K562 (cell line): ENCODE data around the gene ZC3H18. TPM values are rescaled to one million over a fixed set of nuclear protein-coding genes. Genes with fewer than 3 reads are reported as not detected.

ENCODE experiments used
- ATAC-seq: fragments of 200-7000 bp; cut with Tn5 transposase; 3 replicates; pipeline ENCODE4 v1.9.1; 2020; ENCODE audit warnings: moderate library complexity
- BruUV-seq: library from RNA; stranded (reverse); fragments of 400-500 nt; replicated peaks from 2 replicates; lab custom pipeline; 2021; lab: Mats Ljungman, UMichigan
- CTCF ChIA-PET: fragments of 300-600 bp; formaldehyde crosslinking; extraction: SDS; loops from one replicate; lab custom pipeline; 2021; ENCODE audit warnings: low intra/inter-chr PET ratio; lab: Yijun Ruan, JAX
- POLR2A ChIA-PET: fragments of 300-600, 350-650 bp; sonication (Branson Sonifier 250); formaldehyde crosslinking; extraction: SDS; loops from one replicate; lab custom pipeline; 2021; ENCODE audit warnings: antibody characterized with exemption, inconsistent platforms; lab: Yijun Ruan, JAX
- DNase-seq, 4 experiments: peaks; one replicate each; pipeline versions ENCODE4 v3.0.0 to v3.0.0-alpha.2; 2011 to 2018; ENCODE audit warnings: low spot score in 3 of 4, mixed read lengths in 3 of 4; ENCODE audit errors: extremely low read depth in 1 of 4
- FAIRE-seq: peaks from 2 replicates; lab custom pipeline; 2011; peaks lifted over from hg19 to GRCh38; lab: Jason Lieb, UNC
- H2AFZ ChIP-seq: 2 replicates; pipeline ENCODE4 v1.6.0; 2011; ENCODE audit warnings: low read depth, low read length, control low read depth, inconsistent platforms
- H3K27ac ChIP-seq: fragments of 200-600 bp; 3 replicates; pipeline ENCODE4 v1.8.0; 2011; ENCODE audit warnings: low read depth, mild to moderate bottlenecking, control low read depth, inconsistent platforms, low read length, moderate library complexity, mixed read lengths; ENCODE audit errors: extremely low read depth
- H3K27me3 ChIP-seq, 2 experiments: fragments of 300-600 bp in 1 of 2; 2 replicates in 1 of 2; 3 replicates in 1 of 2; pipeline versions ENCODE4 v1.6.0 to v1.8.0; 2011; ENCODE audit warnings: inconsistent platforms in 2 of 2, low read length in 2 of 2, mild to moderate bottlenecking in 1 of 2, mixed read lengths in 1 of 2, moderate library complexity in 1 of 2; ENCODE audit not compliant: control insufficient read depth in 2 of 2, insufficient read depth in 2 of 2
- H3K36me3 ChIP-seq: fragments of 300-600 bp; 3 replicates; pipeline ENCODE4 v1.8.0; 2011; ENCODE audit warnings: mild to moderate bottlenecking, low read length, inconsistent platforms; ENCODE audit not compliant: control insufficient read depth, insufficient read depth
- H3K4me1 ChIP-seq, 2 experiments: fragments of 200-600 bp in 1 of 2; replicated peaks in 1 of 2; 2 replicates in 1 of 2; 3 replicates in 1 of 2; pipeline versions ENCODE4 v1.5.1 to v1.8.0; 2011; ENCODE audit warnings: inconsistent platforms in 2 of 2, low read length in 2 of 2, mild to moderate bottlenecking in 1 of 2, mixed read lengths in 1 of 2, moderate library complexity in 1 of 2; ENCODE audit not compliant: control insufficient read depth in 2 of 2, insufficient read depth in 2 of 2
- H3K4me2 ChIP-seq: 2 replicates; pipeline ENCODE4 v1.6.1; 2011; ENCODE audit warnings: low read length, control low read depth, inconsistent platforms, mixed read lengths; ENCODE audit not compliant: insufficient read depth
- H3K4me3 ChIP-seq: fragments of 200-600 bp; sonication (generic), shearing (Covaris generic); 2 replicates; pipeline ENCODE4 v1.5.1; 2016; ENCODE audit warnings: control low read depth, inconsistent platforms
- H3K79me2 ChIP-seq: fragments of 200-600 bp; 3 replicates; pipeline ENCODE4 v1.8.0; 2011; ENCODE audit warnings: low read length, inconsistent platforms; ENCODE audit not compliant: control insufficient read depth, insufficient read depth
- H3K9ac ChIP-seq, 2 experiments: 2 replicates each; pipeline versions ENCODE4 v1.6.0 to v1.6.1; 2011; ENCODE audit warnings: low read depth in 2 of 2, low read length in 2 of 2, control low read depth in 1 of 2, inconsistent platforms in 1 of 2, mild to moderate bottlenecking in 1 of 2, mixed read lengths in 1 of 2; ENCODE audit not compliant: insufficient read depth in 1 of 2
- H3K9me1 ChIP-seq: one replicate; pipeline ENCODE4 v1.6.0; 2011; ENCODE audit warnings: inconsistent platforms, mild to moderate bottlenecking, low read length, moderate library complexity; ENCODE audit not compliant: control insufficient read depth, insufficient read depth
- H3K9me3 ChIP-seq: replicated peaks from 2 replicates; pipeline ENCODE4 v1.5.1; 2011; ENCODE audit warnings: low read depth, low read length, inconsistent platforms; ENCODE audit not compliant: control insufficient read depth, insufficient read depth
- H4K20me1 ChIP-seq: replicated peaks from 2 replicates; pipeline ENCODE4 v1.6.1; 2011; ENCODE audit warnings: low read length, inconsistent platforms, mixed read lengths; ENCODE audit not compliant: control insufficient read depth, insufficient read depth
- CUX1 ChIP-seq: fragments of 200-800 bp; sonication (Bioruptor generic); IDR thresholded peaks from 2 replicates; pipeline ENCODE4 v1.6.1; 2016; ENCODE audit warnings: missing genetic modification characterization, missing compliant biosample characterization
- ETS2 ChIP-seq: IDR thresholded peaks from 2 replicates; pipeline ENCODE4 v1.6.1; 2016; ENCODE audit warnings: borderline replicate concordance, missing genetic modification characterization, mild to moderate bottlenecking, moderate library complexity, missing compliant biosample characterization; ENCODE audit not compliant: poor library complexity, severe bottlenecking
- NCOA2 ChIP-seq, 2 experiments: fragments of 450-650 bp; IDR thresholded peaks; 2 replicates each; pipeline ENCODE4 v1.6.1; 2018; ENCODE audit warnings: mild to moderate bottlenecking in 2 of 2, moderate library complexity in 1 of 2; ENCODE audit not compliant: partially characterized antibody in 2 of 2
- PPARD ChIP-seq: fragments of 250-450 bp; sonication (Bioruptor Pico); IDR thresholded peaks from 2 replicates; pipeline ENCODE4 v1.8.0; 2022; ENCODE audit warnings: inconsistent platforms, mild to moderate bottlenecking, moderate library complexity
- PTRF ChIP-seq: fragments of 450-650 bp; IDR thresholded peaks from 2 replicates; pipeline ENCODE4 v1.6.1; 2016; ENCODE audit warnings: mild to moderate bottlenecking, missing genetic modification characterization, missing compliant biosample characterization
- RBM25 ChIP-seq: fragments of 200-400 bp; formaldehyde crosslinking; IDR thresholded peaks from 2 replicates; pipeline ENCODE4 v1.6.1; 2018; ENCODE audit warnings: low read length, low read depth, moderate library complexity; ENCODE audit not compliant: severe bottlenecking
- STAT5B ChIP-seq: fragments of 250-450 bp; sonication (Bioruptor Pico); IDR thresholded peaks from 2 replicates; pipeline ENCODE4 v1.8.0; 2021; ENCODE audit warnings: mild to moderate bottlenecking, inconsistent platforms
- ZNF165 ChIP-seq: fragments of 250-450 bp; sonication (Bioruptor Pico); IDR thresholded peaks from 2 replicates; pipeline ENCODE4 v1.4.0; 2020; ENCODE audit warnings: borderline replicate concordance
- ZNF592 ChIP-seq: fragments of 450-650 bp; IDR thresholded peaks from 2 replicates; pipeline ENCODE4 v1.6.1; 2017; ENCODE audit warnings: antibody characterized with exemption, mild to moderate bottlenecking
- ZNF778 ChIP-seq: fragments of 450-650 bp; formaldehyde crosslinking; IDR thresholded peaks from 2 replicates; pipeline ENCODE4 v1.4.0; 2020; ENCODE audit warnings: mild to moderate bottlenecking, moderate library complexity
- WGBS: fragments of 100-300 bp; shearing (Covaris generic); methylation state at CpG from one replicate; pipeline ENCODE4 v1.1.6; 2016; ENCODE audit warnings: low coverage, mixed read lengths; ENCODE audit not compliant: insufficient coverage; ENCODE audit errors: missing lambda C conversion rate; 5-methylcytosine and 5-hydroxymethylcytosine counted together
- in situ Hi-C: fragments of 300-500 bp; cut with MboI; formaldehyde crosslinking; loops from 4 replicates; pipeline ENCODE4 v1.15.0; 2018; ENCODE audit warnings: inconsistent platforms, mixed read lengths
- intact Hi-C: fragments of 100-400 bp; cut with micrococcal nuclease; formaldehyde crosslinking; loops from 2 replicates; pipeline ENCODE4 v1.14.2; 2022
- polyA plus RNA-seq, 8 experiments: library from polyadenylated mRNA; depleted of rRNA in 4 of 8; stranded (reverse) in 5 of 8; unstranded in 3 of 8; fragments of >200 nt; fragmentation: Nextera tagmentation in 2 of 8; fragmentation: Illumina TruSeq in 1 of 8; extraction: Ambion mirVana in 2 of 8; extraction: Trizol in 1 of 8; gene quantifications; 2 replicates each; pipeline versions ENCODE4 v1.2.1 to v1.2.3, GENCODE V29; 2011 to 2014; ENCODE audit warnings: inconsistent platforms in 1 of 8, missing spikeins in 1 of 8
- total RNA-seq, 7 experiments: library from RNA; depleted of rRNA in 6 of 7; stranded (reverse); fragments of >200 nt in 6 of 7; fragmentation: Illumina TruSeq in 2 of 7; extraction: Trizol in 2 of 7; gene quantifications; 2 replicates each; pipeline versions ENCODE4 v1.2.1 to v1.2.3, GENCODE V29; 2011 to 2021; ENCODE audit warnings: low replicate concordance in 1 of 7

ZC3H18 gene
- total and polyA plus RNA-seq, 9 of the 15 experiments (the other 6 are each of a cell fraction or from before 2014, with no cell fraction given), result 1.7 to 88.7 (median 26.9) TPM

- TF ChIP-seq CUX1 (CRISPR knock-in tag) (no peak), ETS2 (no peak)
Measured at GRCh38 chr16:88578446-88579313, 8.5 kb downstream of the ZC3H18 start (continued).

GRCh38 chr16:88580371-88580770 lies 10.2 kb downstream of the ZC3H18 start:
- FAIRE-seq (no peak), ATAC-seq (no peak), DNase-seq (no peak)
- BruUV-seq, result no TSS peak
- 93% methylated on average over 16 of the region's 16 CpGs for WGBS
- Histone ChIP-seq H2AFZ (no peak overlapping the region), H4K20me1 (peaks cover 42% of the 10 kb centered on the region), H3K79me2 (peaks cover 89% of the 10 kb centered on the region), H3K9me1 (peaks cover 6% of the 10 kb centered on the region), H3K9me3 (no peaks in the 10 kb centered on the region), H3K27me3 (no peaks in the 10 kb centered on the region), H3K9ac (peak overlapping the region in 1 of 2 experiments; percentile 76; a peak in 1 of 4 replicates), H3K4me3 (no peak overlapping the region), H3K27ac (no peak overlapping the region), H3K4me1 (peaks cover 0 to 8% of the 10 kb centered on the region in 2 experiments; a peak in 2 of 5 replicates), H3K36me3 (peaks cover 92% of the 10 kb centered on the region), H3K4me2 (no peak overlapping the region)
- POLR2A ChIA-PET, result interaction anchor here (0.7 to 3.6 kb wide), 3 partner anchors 9 to 136 kb away, joined by 3 to 27 read pairs (median 3); partner anchors contain the start of gene ZC3H18
- intact Hi-C loops (no loop called here), in situ Hi-C loops (no loop called here)
- CTCF ChIA-PET, result no interaction called here
- TF ChIP-seq STAT5B (CRISPR knock-in tag), result no peak
- no peak for TF ChIP-seq ZNF778
- TF ChIP-seq PTRF (tag), result no peak
- no peak for TF ChIP-seq ZNF592
- TF ChIP-seq PPARD, result no peak
- TF ChIP-seq RBM25, result no peak
- TF ChIP-seq NCOA2 (IDR thresholded peaks at IDR 0.05; ENCODE audit: partially characterized antibody in 2 of 2), result no peak
- no peak for TF ChIP-seq ZNF165
